K562 (cell line): ENCODE measurements around the gene KRTAP1-1.

ENCODE experiments used
- ARNT ChIP-seq, 2 experiments: fragments of 450-650 bp; IDR thresholded peaks; 2 replicates each; pipeline ENCODE4 v1.6.1; 2016; ENCODE audit warnings: mild to moderate bottlenecking in 1 of 2
- CC2D1A ChIP-seq: fragments of 450-650 bp; IDR thresholded peaks from 2 replicates; pipeline ENCODE4 v1.6.1; 2017; ENCODE audit warnings: mild to moderate bottlenecking
- DPF2 ChIP-seq: fragments of 450-650 bp; IDR thresholded peaks from 2 replicates; pipeline ENCODE4 v1.6.1; 2016
- MLX ChIP-seq, 2 experiments: fragments of 450-650 bp in 1 of 2; sonication (generic) in 1 of 2; formaldehyde crosslinking; conservative IDR thresholded peaks; 2 replicates each; pipeline versions ENCODE4 v1.4.0 to v1.8.1; 2020 to 2022; ENCODE audit warnings: mild to moderate bottlenecking in 1 of 2, missing genetic modification reagents in 1 of 2
- MYC ChIP-seq, 2 experiments: fragments of 250-450 bp in 1 of 2; sonication (Bioruptor Pico) in 1 of 2; IDR thresholded peaks; 2 replicates each; pipeline versions ENCODE4 v1.5.1 to v1.6.1; 2012 to 2021; ENCODE audit warnings: low read depth in 2 of 2, borderline replicate concordance in 1 of 2, improper control_type of control experiment in 1 of 2, low read length in 1 of 2, mild to moderate bottlenecking in 1 of 2, moderate library complexity in 1 of 2
- PHF21A ChIP-seq: fragments of 450-650 bp; IDR thresholded peaks from 2 replicates; pipeline ENCODE4 v1.6.1; 2017; ENCODE audit warnings: low read depth, borderline replicate concordance
- SRSF9 ChIP-seq: fragments of 200-400 bp; formaldehyde crosslinking; IDR thresholded peaks from 2 replicates; pipeline ENCODE4 v1.6.1; 2017; ENCODE audit warnings: low read depth, low read length, borderline replicate concordance
- STAT5B ChIP-seq: fragments of 250-450 bp; sonication (Bioruptor Pico); IDR thresholded peaks from 2 replicates; pipeline ENCODE4 v1.8.0; 2021; ENCODE audit warnings: mild to moderate bottlenecking, inconsistent platforms
- ZFX ChIP-seq: sonication (generic); formaldehyde crosslinking; IDR thresholded peaks from 2 replicates; pipeline ENCODE4 v1.8.0; 2022; ENCODE audit warnings: mild to moderate bottlenecking, missing genetic modification reagents, moderate library complexity
- ZNF263 ChIP-seq: sonication (generic); formaldehyde crosslinking; IDR thresholded peaks from 2 replicates; pipeline ENCODE4 v1.8.0; 2022; ENCODE audit warnings: mild to moderate bottlenecking, missing genetic modification reagents, borderline replicate concordance
- TF ChIP-seq, protein P1 (sequence below): sonication (generic); formaldehyde crosslinking; IDR thresholded peaks from 2 replicates; pipeline ENCODE4 v1.8.0; 2022; ENCODE audit warnings: missing genetic modification reagents, mild to moderate bottlenecking, borderline replicate concordance
- TF ChIP-seq, protein P2 (sequence below), 2 experiments: fragments of 450-650 bp in 1 of 2; IDR thresholded peaks; 2 replicates each; pipeline ENCODE4 v1.6.1; 2011 to 2017; ENCODE audit warnings: low read depth in 2 of 2, antibody characterized with exemption in 1 of 2, borderline replicate concordance in 1 of 2, low read length in 1 of 2, mild to moderate bottlenecking in 1 of 2, mixed read lengths in 1 of 2; ENCODE audit not compliant: control insufficient read depth in 1 of 2

DNA sequence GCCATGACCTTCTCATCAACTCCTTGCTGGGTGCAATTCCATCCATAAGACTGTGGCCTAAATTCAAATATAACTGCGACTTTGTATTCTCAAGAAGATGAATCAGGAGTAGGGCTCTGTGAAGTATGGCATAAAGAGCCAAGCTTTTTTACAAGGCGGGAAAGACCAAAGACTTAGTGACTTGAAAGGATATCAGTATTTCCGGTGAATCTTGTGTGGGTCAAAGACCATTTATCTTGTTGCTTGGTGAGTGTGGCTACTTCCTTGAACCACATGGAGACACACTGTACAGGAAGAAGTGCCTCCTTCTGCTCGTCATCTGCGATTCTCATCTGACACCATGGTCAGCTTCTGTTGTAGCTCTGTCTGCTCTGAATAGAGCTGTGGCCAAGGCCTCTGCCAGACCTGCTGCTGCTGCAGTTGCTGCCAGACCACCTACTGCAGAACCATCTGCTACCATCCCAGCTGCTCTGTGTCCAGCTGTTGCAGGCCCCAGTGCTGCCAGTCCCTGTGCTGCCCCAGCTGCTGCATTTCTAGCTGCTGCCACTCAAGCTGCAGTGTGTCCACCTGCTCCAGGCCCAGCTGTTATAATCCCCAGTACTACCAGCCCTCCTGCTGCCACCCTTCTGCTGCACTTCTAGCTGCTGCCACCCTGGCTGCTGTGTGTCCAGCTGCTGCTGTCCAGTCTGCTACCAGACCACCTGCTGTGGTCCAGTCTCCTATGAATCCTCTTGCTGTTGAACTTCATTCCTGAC, 30.5 kb upstream of the KRTAP1-1 start:
- TF ChIP-seq, protein P1, sequence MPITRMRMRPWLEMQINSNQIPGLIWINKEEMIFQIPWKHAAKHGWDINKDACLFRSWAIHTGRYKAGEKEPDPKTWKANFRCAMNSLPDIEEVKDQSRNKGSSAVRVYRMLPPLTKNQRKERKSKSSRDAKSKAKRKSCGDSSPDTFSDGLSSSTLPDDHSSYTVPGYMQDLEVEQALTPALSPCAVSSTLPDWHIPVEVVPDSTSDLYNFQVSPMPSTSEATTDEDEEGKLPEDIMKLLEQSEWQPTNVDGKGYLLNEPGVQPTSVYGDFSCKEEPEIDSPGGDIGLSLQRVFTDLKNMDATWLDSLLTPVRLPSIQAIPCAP, result no peak
- TF ChIP-seq ZFX (CRISPR knock-in tag), result no peak
- no peak for TF ChIP-seq MYC (IDR thresholded peaks at IDR 0.05; ENCODE audit: low read depth, low read length)
- no peak for TF ChIP-seq MYC (CRISPR knock-in tag; IDR thresholded peaks at IDR 0.05; ENCODE audit: borderline replicate concordance, low read depth)
- TF ChIP-seq ZNF263, result no peak
- TF ChIP-seq STAT5B (CRISPR knock-in tag), result no peak
- TF ChIP-seq CC2D1A, result no peak
- no peak for TF ChIP-seq DPF2
- TF ChIP-seq PHF21A, result no peak
- no peak for TF ChIP-seq MLX (CRISPR knock-in tag; conservative IDR thresholded peaks at IDR 0.05)
- no peak for TF ChIP-seq ARNT (IDR thresholded peaks at IDR 0.05)
- no peak for TF ChIP-seq SRSF9
- TF ChIP-seq, protein P2, sequence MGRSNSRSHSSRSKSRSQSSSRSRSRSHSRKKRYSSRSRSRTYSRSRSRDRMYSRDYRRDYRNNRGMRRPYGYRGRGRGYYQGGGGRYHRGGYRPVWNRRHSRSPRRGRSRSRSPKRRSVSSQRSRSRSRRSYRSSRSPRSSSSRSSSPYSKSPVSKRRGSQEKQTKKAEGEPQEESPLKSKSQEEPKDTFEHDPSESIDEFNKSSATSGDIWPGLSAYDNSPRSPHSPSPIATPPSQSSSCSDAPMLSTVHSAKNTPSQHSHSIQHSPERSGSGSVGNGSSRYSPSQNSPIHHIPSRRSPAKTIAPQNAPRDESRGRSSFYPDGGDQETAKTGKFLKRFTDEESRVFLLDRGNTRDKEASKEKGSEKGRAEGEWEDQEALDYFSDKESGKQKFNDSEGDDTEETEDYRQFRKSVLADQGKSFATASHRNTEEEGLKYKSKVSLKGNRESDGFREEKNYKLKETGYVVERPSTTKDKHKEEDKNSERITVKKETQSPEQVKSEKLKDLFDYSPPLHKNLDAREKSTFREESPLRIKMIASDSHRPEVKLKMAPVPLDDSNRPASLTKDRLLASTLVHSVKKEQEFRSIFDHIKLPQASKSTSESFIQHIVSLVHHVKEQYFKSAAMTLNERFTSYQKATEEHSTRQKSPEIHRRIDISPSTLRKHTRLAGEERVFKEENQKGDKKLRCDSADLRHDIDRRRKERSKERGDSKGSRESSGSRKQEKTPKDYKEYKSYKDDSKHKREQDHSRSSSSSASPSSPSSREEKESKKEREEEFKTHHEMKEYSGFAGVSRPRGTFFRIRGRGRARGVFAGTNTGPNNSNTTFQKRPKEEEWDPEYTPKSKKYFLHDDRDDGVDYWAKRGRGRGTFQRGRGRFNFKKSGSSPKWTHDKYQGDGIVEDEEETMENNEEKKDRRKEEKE (IDR thresholded peaks at IDR 0.05; ENCODE audit: borderline replicate concordance in 1 of 2, control insufficient read depth in 1 of 2, low read depth in 2 of 2, low read length in 1 of 2), result no peak
